ENCODE data around the gene DNTTIP2. TPM values are rescaled to one million over a fixed set of nuclear protein-coding genes. Genes with fewer than 3 reads are reported as not detected.

DNTTIP2 gene
- total RNA-seq, 1 experiment from 2014 or later = 50.3 TPM

GRCh38 chr1:93841771-93842170, 37.2 kb downstream of the DNTTIP2 start:
- no peak overlapping the region for H3K27ac ChIP-seq (ENCODE audit: low read length)
- BruUV-seq (replicated peaks) = no TSS peak
- POLR2A ChIA-PET = no interaction called here
- intact Hi-C loops (cut with micrococcal nuclease; ENCODE audit: unreplicated experiment) (loop anchor here (10.0 kb wide), 1 partner anchor 207 kb away; no protein-coding TSS in a partner anchor), in situ Hi-C loops (cut with HindIII; ENCODE audit: low pct_unique_long_range_greater_than_20kb, low sequenced_read_pairs) (no loop called here)
- no peak for DNase-seq (ENCODE audit: low read depth, low spot score)
- CTCF ChIA-PET = no interaction called here
- TF ChIP-seq TCF7L2 (IDR thresholded peaks at IDR 0.05; ENCODE audit: low read depth, low read length) (no peak), POLR2AphosphoS5 (IDR thresholded peaks at IDR 0.05; ENCODE audit: low read depth, low read length) (no peak), CTCF (IDR thresholded peaks at IDR 0.05) (no peak), SIN3A (IDR thresholded peaks at IDR 0.05; ENCODE audit: borderline replicate concordance, insufficient read depth, low read depth, low read length) (no peak), REST (IDR thresholded peaks at IDR 0.05; ENCODE audit: insufficient read depth in 1 of 2, low read depth in 2 of 2, low read length in 1 of 2) (no peak)
- ATAC-seq = no peak
- H3K4me3 ChIP-seq (ENCODE audit: low read depth in 2 of 2, low read length in 2 of 2) = no peak overlapping the region
- no peaks in the 10 kb centered on the region for H3K36me3 ChIP-seq (ENCODE audit: control insufficient read depth, insufficient read depth, low read length)
- H3K4me1 ChIP-seq (ENCODE audit: control insufficient read depth, insufficient read depth, low read length) = peaks cover 4% of the 10 kb centered on the region; the same call in 1 of the 2 replicates
- H3K27me3 ChIP-seq (ENCODE audit: control insufficient read depth, insufficient read depth, low read length) = no peaks in the 10 kb centered on the region
- H3K9me3 ChIP-seq (ENCODE audit: control insufficient read depth, insufficient read depth, low read depth, low read length) = no peaks in the 10 kb centered on the region

GRCh38 chr1:93840956-93841482, 38.0 kb downstream of the DNTTIP2 start:
- intact Hi-C loops (cut with micrococcal nuclease; ENCODE audit: unreplicated experiment) = loop anchor here (10.0 kb wide), 1 partner anchor 206 kb away; no protein-coding TSS in a partner anchor
- TF ChIP-seq REST (IDR thresholded peaks at IDR 0.05; ENCODE audit: insufficient read depth in 1 of 2, low read depth in 2 of 2, low read length in 1 of 2) (no peak), SIN3A (IDR thresholded peaks at IDR 0.05; ENCODE audit: borderline replicate concordance, insufficient read depth, low read depth, low read length) (no peak), CTCF (IDR thresholded peaks at IDR 0.05) (no peak), POLR2AphosphoS5 (IDR thresholded peaks at IDR 0.05; ENCODE audit: low read depth, low read length) (no peak), TCF7L2 (IDR thresholded peaks at IDR 0.05; ENCODE audit: low read depth, low read length) (no peak)

More at GRCh38 chr1:93840956-93841482, 38.0 kb downstream of the DNTTIP2 start:
- BruUV-seq (replicated peaks) = no TSS peak
- ChIA-PET POLR2A (no interaction called here), CTCF (no interaction called here)
- ATAC-seq (no peak), DNase-seq (ENCODE audit: low read depth, low spot score) (no peak)
- Histone ChIP-seq H3K36me3 (ENCODE audit: control insufficient read depth, insufficient read depth, low read length) (no peaks in the 10 kb centered on the region), H3K9me3 (ENCODE audit: control insufficient read depth, insufficient read depth, low read depth, low read length) (no peaks in the 10 kb centered on the region), H3K27me3 (ENCODE audit: control insufficient read depth, insufficient read depth, low read length) (no peaks in the 10 kb centered on the region), H3K4me1 (ENCODE audit: control insufficient read depth, insufficient read depth, low read length) (peaks cover 4% of the 10 kb centered on the region; the same call in 1 of the 2 replicates), H3K4me3 (ENCODE audit: low read depth in 2 of 2, low read length in 2 of 2) (no peak overlapping the region), H3K27ac (ENCODE audit: low read length) (no peak overlapping the region)
- in situ Hi-C loops (cut with HindIII; ENCODE audit: low pct_unique_long_range_greater_than_20kb, low sequenced_read_pairs) = no loop called here
